SJSA1 (cell line): ENCODE measurements around the gene SPATA12. TPM values are rescaled to one million over a fixed set of nuclear protein-coding genes. Genes with fewer than 3 reads are reported as not detected.

Source experiments
- DNase-seq, 2 experiments: peaks; one replicate each; pipeline ENCODE4 v3.0.0-alpha.2; 2015 to 2020; ENCODE audit warnings: low spot score in 2 of 2, low read depth in 1 of 2
- H3K27ac ChIP-seq: fragments of 250-450 bp; sonication (Bioruptor Pico); 2 replicates; pipeline ENCODE4 v1.5.1; 2020; ENCODE audit warnings: mild to moderate bottlenecking, moderate library complexity
- H3K27me3 ChIP-seq: fragments of 250-450 bp; sonication (Bioruptor Pico); replicated peaks from 2 replicates; pipeline ENCODE4 v1.5.1; 2020; ENCODE audit warnings: mild to moderate bottlenecking, moderate library complexity
- H3K36me3 ChIP-seq: fragments of 250-450 bp; sonication (Bioruptor Pico); 2 replicates; pipeline ENCODE4 v1.5.1; 2020; ENCODE audit warnings: mild to moderate bottlenecking
- H3K4me1 ChIP-seq: fragments of 250-450 bp; sonication (Bioruptor Pico); replicated peaks from 2 replicates; pipeline ENCODE4 v1.6.1; 2021; ENCODE audit warnings: mild to moderate bottlenecking
- H3K4me3 ChIP-seq: fragments of 250-450 bp; sonication (Bioruptor Pico); 2 replicates; pipeline ENCODE4 v1.5.1; 2020; ENCODE audit warnings: mild to moderate bottlenecking
- H3K9me3 ChIP-seq: fragments of 250-450 bp; sonication (Bioruptor Pico); replicated peaks from 2 replicates; pipeline ENCODE4 v1.5.1; 2020; ENCODE audit warnings: mild to moderate bottlenecking
- total RNA-seq: library from RNA; depleted of rRNA; stranded (reverse); fragments of >200 nt; shearing (Covaris generic); gene quantifications from 2 replicates; pipeline ENCODE4 v1.2.3, GENCODE V29; 2014; rRNA removed

SPATA12 gene
- total RNA-seq: not detected in 2 replicates

GRCh38 chr3:57060089-57060821, at the start of gene SPATA12:
Gene SPATA12 (plus strand): TSS chr3:57060664. CDS start chr3:57073695, 13,031 bp downstream.
- Histone ChIP-seq H3K9me3 (no peaks in the 10 kb centered on the region), H3K36me3 (no peaks in the 10 kb centered on the region), H3K4me1 (peaks cover 14% of the 10 kb centered on the region), H3K27me3 (no peaks in the 10 kb centered on the region), H3K27ac (no peak within 1 kb of the TSS), H3K4me3 (no peak within 1 kb of the TSS)
- peak; percentile 72 to 83 for DNase-seq

GRCh38 chr3:57011022-57011421, 49.4 kb upstream of the SPATA12 start:
- Histone ChIP-seq H3K4me1 (peaks cover 24% of the 10 kb centered on the region), H3K4me3 (no peak overlapping the region), H3K36me3 (no peaks in the 10 kb centered on the region), H3K27ac (no peak overlapping the region), H3K9me3 (no peaks in the 10 kb centered on the region), H3K27me3 (no peaks in the 10 kb centered on the region)
- no peak for DNase-seq

- DNase-seq: no peak
- H3K4me3 ChIP-seq: no peak overlapping the region
- H3K9me3 ChIP-seq: no peaks in the 10 kb centered on the region
- peaks cover 26% of the 10 kb centered on the region for H3K4me1 ChIP-seq
- H3K36me3 ChIP-seq: no peaks in the 10 kb centered on the region
- no peaks in the 10 kb centered on the region for H3K27me3 ChIP-seq
- H3K27ac ChIP-seq: no peak overlapping the region
Observed at GRCh38 chr3:57012847-57013246, 47.6 kb upstream of the SPATA12 start.

- Histone ChIP-seq H3K27ac (no peak overlapping the region), H3K9me3 (no peaks in the 10 kb centered on the region), H3K4me1 (peaks cover 23% of the 10 kb centered on the region), H3K4me3 (no peak overlapping the region), H3K36me3 (no peaks in the 10 kb centered on the region), H3K27me3 (no peaks in the 10 kb centered on the region)
- no peak for DNase-seq
Observed at GRCh38 chr3:57015350-57015729, 45.1 kb upstream of the SPATA12 start.

GRCh38 chr3:57015912-57016311, 44.6 kb upstream of the SPATA12 start:
- Histone ChIP-seq H3K36me3 (no peaks in the 10 kb centered on the region), H3K4me1 (peaks cover 23% of the 10 kb centered on the region), H3K4me3 (no peak overlapping the region), H3K9me3 (no peaks in the 10 kb centered on the region), H3K27me3 (no peaks in the 10 kb centered on the region), H3K27ac (no peak overlapping the region)
- no peak for DNase-seq

GRCh38 chr3:57017459-57017845, 43.0 kb upstream of the SPATA12 start:
- no peak overlapping the region for H3K4me3 ChIP-seq
- no peaks in the 10 kb centered on the region for H3K9me3 ChIP-seq
- H3K36me3 ChIP-seq: no peaks in the 10 kb centered on the region
- DNase-seq: peak; percentile 47 to 57
- H3K4me1 ChIP-seq: peaks cover 23% of the 10 kb centered on the region
- H3K27me3 ChIP-seq: no peaks in the 10 kb centered on the region
- H3K27ac ChIP-seq: peak overlapping the region; percentile 61

GRCh38 chr3:57018246-57018645, 42.2 kb upstream of the SPATA12 start:
- H3K9me3 ChIP-seq: no peaks in the 10 kb centered on the region

GRCh38 chr3:57019057-57019456, 41.4 kb upstream of the SPATA12 start:
- Histone ChIP-seq H3K9me3 (no peaks in the 10 kb centered on the region), H3K4me1 (peaks cover 22% of the 10 kb centered on the region), H3K4me3 (no peak overlapping the region), H3K36me3 (no peaks in the 10 kb centered on the region), H3K27ac (no peak overlapping the region), H3K27me3 (no peaks in the 10 kb centered on the region)
- no peak for DNase-seq

More at GRCh38 chr3:57018246-57018645, 42.2 kb upstream of the SPATA12 start:
- Histone ChIP-seq H3K27me3 (no peaks in the 10 kb centered on the region), H3K4me3 (no peak overlapping the region), H3K27ac (no peak overlapping the region), H3K36me3 (no peaks in the 10 kb centered on the region), H3K4me1 (peaks cover 23% of the 10 kb centered on the region)
- DNase-seq: no peak

GRCh38 chr3:57025237-57025636, 35.2 kb upstream of the SPATA12 start:
- no peak overlapping the region for H3K4me3 ChIP-seq
- H3K36me3 ChIP-seq: no peaks in the 10 kb centered on the region
- no peaks in the 10 kb centered on the region for H3K27me3 ChIP-seq

GRCh38 chr3:57026944-57027343, 33.5 kb upstream of the SPATA12 start:
- no peak overlapping the region for H3K27ac ChIP-seq
- DNase-seq: no peak
- H3K4me1 ChIP-seq: no peaks in the 10 kb centered on the region
- no peaks in the 10 kb centered on the region for H3K9me3 ChIP-seq
- H3K4me3 ChIP-seq: no peak overlapping the region
- H3K27me3 ChIP-seq: no peaks in the 10 kb centered on the region
- no peaks in the 10 kb centered on the region for H3K36me3 ChIP-seq

More at GRCh38 chr3:57025237-57025636, 35.2 kb upstream of the SPATA12 start:
- Histone ChIP-seq H3K9me3 (no peaks in the 10 kb centered on the region), H3K4me1 (no peaks in the 10 kb centered on the region), H3K27ac (no peak overlapping the region)
- DNase-seq: no peak

- H3K36me3 ChIP-seq: no peaks in the 10 kb centered on the region
- no peaks in the 10 kb centered on the region for H3K9me3 ChIP-seq
- no peak for DNase-seq
- H3K4me1 ChIP-seq: no peaks in the 10 kb centered on the region
- no peaks in the 10 kb centered on the region for H3K27me3 ChIP-seq
- no peak overlapping the region for H3K27ac ChIP-seq
- H3K4me3 ChIP-seq: no peak overlapping the region
Observed at GRCh38 chr3:57029383-57029782, 31.1 kb upstream of the SPATA12 start.

GRCh38 chr3:57029924-57030323, 30.5 kb upstream of the SPATA12 start:
- H3K36me3 ChIP-seq: no peaks in the 10 kb centered on the region
- no peaks in the 10 kb centered on the region for H3K9me3 ChIP-seq
- no peak overlapping the region for H3K4me3 ChIP-seq
- no peak overlapping the region for H3K27ac ChIP-seq
- no peaks in the 10 kb centered on the region for H3K4me1 ChIP-seq
- DNase-seq: no peak
- no peaks in the 10 kb centered on the region for H3K27me3 ChIP-seq

GRCh38 chr3:57030721-57031120, 29.7 kb upstream of the SPATA12 start:
- H3K27me3 ChIP-seq: no peaks in the 10 kb centered on the region
- no peak overlapping the region for H3K4me3 ChIP-seq
- DNase-seq: no peak
- H3K9me3 ChIP-seq: no peaks in the 10 kb centered on the region
- no peaks in the 10 kb centered on the region for H3K36me3 ChIP-seq
- no peaks in the 10 kb centered on the region for H3K4me1 ChIP-seq
- H3K27ac ChIP-seq: no peak overlapping the region

- Histone ChIP-seq H3K27ac (no peak overlapping the region), H3K9me3 (no peaks in the 10 kb centered on the region), H3K4me3 (no peak overlapping the region), H3K36me3 (no peaks in the 10 kb centered on the region), H3K27me3 (no peaks in the 10 kb centered on the region), H3K4me1 (no peaks in the 10 kb centered on the region)
- DNase-seq: no peak
Observed at GRCh38 chr3:57031631-57032541, 28.6 kb upstream of the SPATA12 start.
